IMR-90 (cell line): Measurements from ENCODE around the gene FXYD4. TPM values are rescaled to one million over a fixed set of nuclear protein-coding genes. Genes with fewer than 3 reads are reported as not detected.
"Not testable (repeated sequence)": the region's sequence is repeated elsewhere in the genome, so short reads cannot be mapped to it uniquely, and the experiment has no call there.

ENCODE experiments used
- ATAC-seq: fragments of 200-7000 bp; cut with Tn5 transposase; 2 replicates; pipeline ENCODE4 v1.9.1; 2020; ENCODE audit warnings: low read depth, mild to moderate bottlenecking, moderate library complexity
- BruUV-seq: library from RNA; stranded (reverse); fragments of 400-500 nt; replicated peaks from 2 replicates; lab custom pipeline; 2021; lab: Mats Ljungman, UMichigan
- CTCF ChIA-PET: fragments of 300-600 bp; formaldehyde crosslinking; extraction: SDS; loops from one replicate; lab custom pipeline; 2021; ENCODE audit warnings: antibody characterized with exemption; lab: Yijun Ruan, JAX
- POLR2A ChIA-PET: fragments of 300-600 bp; sonication (Branson Sonifier 250); formaldehyde crosslinking; loops from one replicate; lab custom pipeline; 2022; ENCODE audit warnings: antibody characterized with exemption; ENCODE audit not compliant: unreplicated experiment; lab: Charles Lee
- DNase-seq: peaks from one replicate; pipeline ENCODE4 v3.0.0; 2013
- H2AFZ ChIP-seq: replicated peaks from 2 replicates; pipeline ENCODE3; 2013; ENCODE audit warnings: low read length, mild to moderate bottlenecking; ENCODE audit not compliant: poor library complexity
- H2AK5ac ChIP-seq: 2 replicates; pipeline ENCODE4 v1.6.1; 2013; ENCODE audit warnings: low read depth, low read length, inconsistent platforms
- H2AK9ac ChIP-seq: replicated peaks from 2 replicates; pipeline ENCODE3; 2013; ENCODE audit warnings: mild to moderate bottlenecking, low read depth, low read length, moderate library complexity; ENCODE audit not compliant: poor library complexity
- H2BK120ac ChIP-seq: 2 replicates; pipeline ENCODE4 v1.6.1; 2013; ENCODE audit warnings: low read depth, low read length, inconsistent platforms
- H2BK15ac ChIP-seq: 3 replicates; pipeline ENCODE4 v1.6.1; 2013; ENCODE audit warnings: low read depth, low read length, inconsistent platforms
- H2BK20ac ChIP-seq: 2 replicates; pipeline ENCODE4 v1.6.1; 2013; ENCODE audit warnings: low read depth, mild to moderate bottlenecking, inconsistent platforms, low read length, moderate library complexity
- H2BK5ac ChIP-seq: 2 replicates; pipeline ENCODE4 v1.6.1; 2013; ENCODE audit warnings: mild to moderate bottlenecking, low read depth, low read length, inconsistent platforms; ENCODE audit not compliant: poor library complexity, severe bottlenecking
- H3K14ac ChIP-seq: replicated peaks from 2 replicates; pipeline ENCODE4 v1.6.1; 2013; ENCODE audit warnings: low read depth, low read length, inconsistent platforms
- H3K18ac ChIP-seq: 2 replicates; pipeline ENCODE4 v1.6.1; 2013; ENCODE audit warnings: low read depth, low read length, control low read depth
- H3K23ac ChIP-seq: 2 replicates; pipeline ENCODE4 v1.6.1; 2013; ENCODE audit warnings: low read depth, low read length, inconsistent platforms
- H3K27ac ChIP-seq: 2 replicates; pipeline ENCODE4 v1.5.1; 2013; ENCODE audit warnings: mild to moderate bottlenecking, control low read depth, low read length; ENCODE audit not compliant: insufficient read depth
- H3K27me3 ChIP-seq: 2 replicates; pipeline ENCODE4 v1.6.1; 2013; ENCODE audit warnings: low read length; ENCODE audit not compliant: control insufficient read depth, insufficient read depth
- H3K36me3 ChIP-seq: 2 replicates; pipeline ENCODE4 v1.6.1; 2013; ENCODE audit warnings: low read length, mixed read lengths; ENCODE audit not compliant: control insufficient read depth, insufficient read depth
- H3K4ac ChIP-seq: 2 replicates; pipeline ENCODE4 v1.6.1; 2013; ENCODE audit warnings: low read depth, low read length, inconsistent platforms
- H3K4me1 ChIP-seq: 2 replicates; pipeline ENCODE4 v1.6.1; 2013; ENCODE audit warnings: low read length, mixed read lengths; ENCODE audit not compliant: control insufficient read depth, insufficient read depth
- H3K4me2 ChIP-seq: 2 replicates; pipeline ENCODE4 v1.6.1; 2013; ENCODE audit warnings: low read depth, mild to moderate bottlenecking, control low read depth, low read length, moderate library complexity
- H3K4me3 ChIP-seq: 2 replicates; pipeline ENCODE4 v1.5.1; 2013; ENCODE audit warnings: low read depth, mild to moderate bottlenecking, control low read depth, low read length, moderate library complexity; ENCODE audit not compliant: insufficient read depth
- H3K56ac ChIP-seq: 2 replicates; pipeline ENCODE4 v1.6.1; 2013; ENCODE audit warnings: low read length, inconsistent platforms; ENCODE audit not compliant: insufficient read depth; ENCODE audit errors: extremely low read depth
- H3K79me1 ChIP-seq, 2 experiments: 2 replicates each; pipeline ENCODE4 v1.6.1; 2013; ENCODE audit warnings: low read length in 2 of 2, inconsistent platforms in 1 of 2, low read depth in 1 of 2
- H3K9ac ChIP-seq: 2 replicates; pipeline ENCODE4 v1.6.1; 2013; ENCODE audit warnings: low read depth, low read length, control low read depth
- H3K9me1 ChIP-seq: 2 replicates; pipeline ENCODE4 v1.6.1; 2013; ENCODE audit warnings: low read length, inconsistent platforms; ENCODE audit not compliant: insufficient read depth
- H3K9me3 ChIP-seq: 2 replicates; pipeline ENCODE4 v1.6.1; 2013; ENCODE audit warnings: low read length; ENCODE audit not compliant: control insufficient read depth, insufficient read depth
- H4K20me1 ChIP-seq: 2 replicates; pipeline ENCODE4 v1.6.1; 2013; ENCODE audit warnings: low read length, inconsistent platforms; ENCODE audit not compliant: insufficient read depth
- H4K5ac ChIP-seq: 2 replicates; pipeline ENCODE4 v1.6.1; 2013; ENCODE audit warnings: mild to moderate bottlenecking, low read depth, low read length, control low read depth
- H4K8ac ChIP-seq, 2 experiments: 2 replicates each; pipeline ENCODE4 v1.6.1; 2013; ENCODE audit warnings: low read depth in 2 of 2, low read length in 2 of 2, control low read depth in 1 of 2, inconsistent platforms in 1 of 2
- H4K91ac ChIP-seq: 2 replicates; pipeline ENCODE4 v1.6.1; 2013; ENCODE audit warnings: low read depth, low read length, inconsistent platforms; ENCODE audit not compliant: insufficient read depth
- WGBS, 2 experiments: methylation state at CpG; one replicate each; pipeline versions ENCODE4 v1.1.5 to v1.1.7; 2013; ENCODE audit warnings: missing lambda C conversion rate in 2 of 2; ENCODE audit not compliant: insufficient read length in 1 of 2; ENCODE audit errors: extremely low coverage in 2 of 2; 5-methylcytosine and 5-hydroxymethylcytosine counted together
- dilution Hi-C: fragments of 300-500 bp; cut with HindIII; formaldehyde crosslinking; loops from one replicate; pipeline ENCODE4 v1.14.3; 2018; ENCODE audit warnings: low sequenced_read_pairs; ENCODE audit not compliant: unreplicated experiment
- in situ Hi-C: fragments of 300-500 bp; cut with MboI; formaldehyde crosslinking; loops from 3 replicates; pipeline ENCODE4 v1.14.3; 2019; ENCODE audit warnings: low sequenced_read_pairs, inconsistent platforms, mixed read lengths
- intact Hi-C: fragments of 100-400 bp; cut with micrococcal nuclease; formaldehyde crosslinking; loops from 2 replicates; pipeline ENCODE4 v1.10.0; 2022
- polyA plus RNA-seq, 3 experiments: library from polyadenylated mRNA; depleted of rRNA; stranded (reverse); fragments of >200 nt; gene quantifications; 2 replicates each; pipeline ENCODE4 v1.2.3, GENCODE V29; 2012; ENCODE audit warnings: low replicate concordance in 1 of 3
- total RNA-seq: library from RNA; depleted of rRNA; stranded (reverse); fragments of >200 nt; gene quantifications from 2 replicates; pipeline ENCODE4 v1.2.3, GENCODE V29; 2012

The FXYD4 gene
- total and polyA plus RNA-seq, 2 of the 4 experiments (the other 2 are of a cell fraction): not detected

DNA sequence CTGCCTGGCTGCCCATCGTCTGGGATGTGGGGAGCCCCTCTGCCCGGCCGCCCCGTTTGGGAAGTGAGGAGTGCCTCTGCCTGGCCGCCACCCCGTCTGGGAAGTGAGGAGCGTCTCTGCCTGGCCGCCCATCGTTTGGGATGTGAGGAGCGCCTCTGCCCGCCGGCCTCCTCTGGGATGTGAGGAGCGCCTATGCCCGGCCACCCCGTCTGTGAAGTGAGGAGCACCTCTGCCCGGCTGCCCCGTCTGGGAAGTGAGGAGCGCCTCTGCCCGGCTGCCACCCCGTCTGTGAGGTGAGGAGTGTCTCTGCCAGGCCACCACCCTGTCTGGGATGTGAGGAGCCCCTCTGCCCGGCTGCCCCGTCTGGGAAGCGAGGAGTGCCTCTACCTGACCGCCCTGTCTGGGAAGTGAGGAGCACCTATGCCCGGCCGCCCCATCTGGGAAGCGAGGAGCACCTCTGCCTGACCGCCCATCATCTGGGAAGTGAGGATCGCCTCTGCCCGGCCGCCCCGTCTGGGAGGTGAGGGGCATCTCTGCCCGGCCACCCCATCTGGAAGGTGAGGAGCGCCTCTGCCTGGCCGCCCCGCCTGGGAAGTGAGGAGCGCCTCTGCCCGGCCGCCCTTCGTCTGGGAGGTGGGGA lies 42.1 kb upstream of the FXYD4 start:
- intact Hi-C loops, H3K9ac ChIP-seq, H3K56ac ChIP-seq, H4K8ac ChIP-seq, H3K9me1 ChIP-seq, H3K4me1 ChIP-seq, H2BK120ac ChIP-seq, H2AFZ ChIP-seq, H3K4me3 ChIP-seq, H2BK20ac ChIP-seq, H3K79me1 ChIP-seq, H3K27ac ChIP-seq, H2BK15ac ChIP-seq, H4K20me1 ChIP-seq, H3K23ac ChIP-seq, in situ Hi-C loops, dilution Hi-C loops, ATAC-seq, H3K4me2 ChIP-seq, H2BK5ac ChIP-seq, H2AK5ac ChIP-seq, POLR2A ChIA-PET, H3K4ac ChIP-seq, H3K14ac ChIP-seq, H4K5ac ChIP-seq, CTCF ChIA-PET, H4K91ac ChIP-seq, DNase-seq, BruUV-seq, H3K36me3 ChIP-seq, H2AK9ac ChIP-seq, H3K18ac ChIP-seq, H3K9me3 ChIP-seq: not testable (repeated sequence)
- peaks cover 15% of the 10 kb centered on the region for H3K27me3 ChIP-seq
- WGBS, 2 experiments: 83% methylated on average over 13 of the region's 40 CpGs; no CpG with 5 or more reads in 1 of the 2 experiments

- BruUV-seq, H3K14ac ChIP-seq, H3K27ac ChIP-seq, H3K4me1 ChIP-seq, H3K4me2 ChIP-seq, H4K20me1 ChIP-seq, H2AK9ac ChIP-seq, H4K8ac ChIP-seq, H2BK5ac ChIP-seq, H2BK20ac ChIP-seq, H3K9me1 ChIP-seq, H3K23ac ChIP-seq, H3K9me3 ChIP-seq, intact Hi-C loops, H3K9ac ChIP-seq, H2AFZ ChIP-seq, dilution Hi-C loops, H3K56ac ChIP-seq, H2BK15ac ChIP-seq, H3K79me1 ChIP-seq, H2BK120ac ChIP-seq, H2AK5ac ChIP-seq, H4K5ac ChIP-seq, H3K36me3 ChIP-seq, in situ Hi-C loops, H4K91ac ChIP-seq, DNase-seq, POLR2A ChIA-PET, ATAC-seq, H3K18ac ChIP-seq, H3K4me3 ChIP-seq, H3K4ac ChIP-seq, CTCF ChIA-PET: not testable (repeated sequence)
- 100% methylated on average over 1 of the region's 11 CpGs; no CpG with 5 or more reads in 1 of the 2 experiments for WGBS, 2 experiments
- H3K27me3 ChIP-seq: peaks cover 12% of the 10 kb centered on the region
Measured at GRCh38 chr10:43330049-43330823, 41.2 kb upstream of the FXYD4 start.
